Measurements from ENCODE around the gene NTM.
"Not testable (repeated sequence)": the region's sequence is repeated elsewhere in the genome, so short reads cannot be mapped to it uniquely, and the experiment has no call there.

The NTM gene

DNA sequence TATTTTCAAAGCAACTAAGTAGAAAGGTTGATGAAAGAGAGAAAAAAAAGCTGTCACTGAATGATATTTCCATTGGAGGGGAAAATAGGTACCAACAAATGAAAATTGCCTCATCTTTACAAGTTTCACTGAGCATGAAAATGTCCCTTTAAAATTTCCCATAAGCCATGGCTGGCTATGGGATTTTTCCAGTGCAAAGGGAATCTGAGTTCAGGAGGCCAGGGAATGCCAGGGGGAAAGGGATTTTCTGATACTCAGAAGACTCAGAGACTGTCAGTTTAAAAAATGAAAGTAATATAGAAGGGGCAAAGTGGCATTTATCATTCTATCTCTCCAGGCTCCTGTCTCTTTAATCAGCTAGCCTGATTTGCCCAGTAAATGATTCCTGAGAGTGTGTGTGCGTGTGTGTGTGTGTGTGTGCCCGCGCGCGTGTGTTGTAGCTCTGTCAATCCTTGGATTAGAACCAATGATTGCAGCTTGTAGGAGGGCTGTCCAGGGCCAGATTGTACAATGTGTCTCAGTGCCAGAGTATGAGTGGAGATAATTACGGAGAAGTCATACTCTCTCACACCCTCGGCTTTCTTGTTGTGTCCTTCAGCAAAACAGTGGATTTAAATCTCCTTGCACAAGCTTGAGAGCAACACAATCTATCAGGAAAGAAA lies at the start of gene NTM:
Gene NTM (plus strand): TSS at position 526 of the 662 bp plus-strand sequence.
- DNase-seq, result no peak

DNA sequence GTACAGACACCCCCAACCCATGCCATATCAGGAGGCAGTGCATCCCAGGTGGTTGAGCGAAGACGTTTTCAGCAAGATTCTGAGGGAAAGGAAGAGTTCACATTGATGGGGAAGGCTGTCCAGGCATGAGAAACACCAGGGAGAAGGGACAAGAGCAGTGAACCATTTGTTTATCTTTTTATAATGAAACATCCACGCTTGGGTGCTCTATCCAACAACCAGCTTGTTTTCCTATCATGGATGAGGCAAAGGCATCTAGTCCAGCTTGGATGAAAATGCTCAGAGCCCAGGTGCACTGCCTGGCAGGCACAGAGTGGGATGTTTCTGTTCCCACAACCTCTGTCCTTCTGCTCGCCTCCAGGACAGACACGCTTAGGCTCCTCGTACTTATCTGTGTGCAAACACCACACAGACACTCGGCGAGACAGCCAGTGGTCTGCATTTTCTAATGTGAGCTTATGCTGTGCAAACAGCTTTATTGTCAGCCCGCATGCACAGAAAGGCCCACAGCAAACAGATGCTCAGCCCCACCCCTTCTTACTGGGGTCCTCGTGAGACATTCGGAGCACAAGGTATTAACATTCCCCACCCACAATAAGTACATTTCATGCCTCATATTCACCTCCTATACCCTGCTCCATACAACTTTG lies 45.4 kb upstream of the NTM start:
- no peak for DNase-seq

DNA sequence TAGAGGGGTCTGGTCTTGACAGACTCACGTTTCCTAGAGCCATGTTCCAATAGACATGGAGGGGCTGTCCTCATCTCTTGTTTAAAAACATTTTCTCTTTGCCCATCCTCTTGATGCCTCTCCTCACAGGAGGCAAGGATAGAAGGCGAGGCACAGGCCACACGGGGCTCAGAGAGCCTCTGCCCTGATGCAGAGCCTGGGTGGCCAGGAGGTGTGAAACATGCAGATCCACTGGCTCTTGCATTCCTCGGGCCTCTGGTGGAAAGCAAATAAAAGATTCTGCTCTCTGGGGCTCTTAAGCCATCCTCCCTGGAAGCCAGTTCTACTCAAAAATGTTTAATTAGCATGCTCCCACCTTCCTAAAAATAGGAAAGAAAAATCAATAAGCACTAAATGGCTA lies 43.6 kb upstream of the NTM start:
- no peak for DNase-seq

DNA sequence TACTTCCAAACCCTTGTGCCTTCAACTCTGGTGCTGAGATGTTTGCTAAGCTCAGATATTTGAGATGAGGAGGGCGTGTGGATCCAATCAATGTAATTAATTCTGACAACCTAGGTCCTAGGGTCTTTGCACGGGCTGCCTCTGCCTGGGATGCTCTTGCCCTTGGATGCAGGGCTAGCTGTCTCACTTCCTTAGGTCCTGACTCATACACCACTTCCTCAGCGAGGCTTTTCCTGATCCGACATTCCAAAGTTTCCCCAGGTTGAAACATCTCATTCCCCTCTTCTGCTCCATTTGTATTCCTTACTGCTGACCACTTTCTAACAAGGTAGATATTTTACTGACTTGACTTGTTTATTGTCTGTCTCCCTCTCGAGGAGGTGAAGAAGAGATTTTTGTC lies 43.0 kb upstream of the NTM start:
- DNase-seq, result no peak

DNA sequence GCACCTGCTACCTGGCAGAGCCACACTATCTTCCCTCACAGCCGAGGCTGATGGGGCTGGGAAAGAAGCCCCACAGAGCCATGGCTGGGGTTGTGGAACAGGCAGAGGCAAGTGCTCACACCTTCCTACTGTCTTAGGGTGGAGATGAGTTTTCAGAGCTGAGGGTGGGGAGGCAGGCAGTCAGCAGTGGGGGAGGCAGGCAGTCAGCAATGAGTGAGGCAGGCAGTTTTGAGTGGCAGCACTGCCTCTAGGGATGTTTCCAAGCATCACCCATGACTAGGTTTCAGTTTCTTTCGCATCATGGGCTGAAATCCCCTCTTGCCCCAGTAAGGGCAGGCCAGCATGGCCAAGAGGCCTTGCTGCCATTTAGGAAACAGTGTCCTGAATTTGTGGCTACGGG lies 41.6 kb upstream of the NTM start:
- DNase-seq, result no peak

DNA sequence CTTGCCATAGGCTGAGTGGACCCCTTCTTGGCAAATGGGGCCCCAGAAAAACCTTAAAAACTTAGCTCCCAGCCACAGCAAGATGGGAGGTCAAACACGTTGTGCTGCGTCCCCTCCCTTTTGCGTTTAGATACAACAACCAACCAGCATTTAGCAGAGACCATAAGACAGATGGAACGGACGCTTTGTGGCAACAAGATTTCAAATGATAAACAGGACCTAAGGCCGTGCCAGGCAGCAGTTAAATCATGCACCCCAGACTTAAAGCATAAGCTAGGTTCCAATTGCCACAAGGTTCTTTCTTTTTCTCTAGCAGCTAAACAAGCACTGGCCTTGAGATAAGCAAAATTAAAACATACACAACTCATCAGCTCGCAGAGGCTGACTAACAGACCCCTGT lies 39.4 kb upstream of the NTM start:
- no peak for DNase-seq

DNA sequence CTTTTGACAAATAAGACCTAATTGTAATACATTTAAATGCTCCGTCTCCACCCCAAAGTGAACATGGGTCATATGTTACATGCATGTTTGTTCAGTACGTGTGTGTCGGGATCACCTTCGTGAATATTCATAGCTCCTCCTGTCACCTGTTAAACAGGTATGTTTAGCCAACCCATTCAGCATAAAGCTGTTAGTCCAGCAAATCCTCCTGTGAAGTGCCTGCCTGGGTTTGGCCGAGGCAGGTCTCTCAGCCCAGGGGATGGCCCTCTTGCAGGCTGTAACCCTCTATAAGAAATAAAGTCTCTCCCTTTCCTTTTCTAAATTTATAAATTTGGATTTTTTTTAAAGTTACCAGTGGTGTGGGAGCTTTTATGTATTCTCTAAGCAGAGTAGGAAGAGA lies 38.9 kb upstream of the NTM start:
- no peak for DNase-seq

DNA sequence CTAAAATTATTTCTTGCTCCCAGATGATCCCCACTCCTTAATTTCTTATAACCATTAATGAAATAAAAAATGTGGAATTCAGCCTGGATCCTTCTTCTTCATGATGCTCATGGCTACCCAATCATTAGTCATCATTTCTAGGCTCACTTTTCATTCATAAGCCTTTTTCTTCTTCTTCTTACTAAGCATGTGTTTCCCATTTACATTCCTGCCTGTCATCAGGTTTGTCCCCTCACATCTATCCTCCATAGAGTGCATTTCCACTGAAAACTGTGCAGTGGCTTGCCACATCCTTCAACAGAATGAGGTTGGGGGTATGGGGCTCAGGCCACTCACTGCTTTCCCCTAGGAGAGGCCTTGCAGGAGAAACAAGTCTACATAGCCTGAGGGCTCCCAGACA lies 35.8 kb upstream of the NTM start:
- DNase-seq, result no peak

DNA sequence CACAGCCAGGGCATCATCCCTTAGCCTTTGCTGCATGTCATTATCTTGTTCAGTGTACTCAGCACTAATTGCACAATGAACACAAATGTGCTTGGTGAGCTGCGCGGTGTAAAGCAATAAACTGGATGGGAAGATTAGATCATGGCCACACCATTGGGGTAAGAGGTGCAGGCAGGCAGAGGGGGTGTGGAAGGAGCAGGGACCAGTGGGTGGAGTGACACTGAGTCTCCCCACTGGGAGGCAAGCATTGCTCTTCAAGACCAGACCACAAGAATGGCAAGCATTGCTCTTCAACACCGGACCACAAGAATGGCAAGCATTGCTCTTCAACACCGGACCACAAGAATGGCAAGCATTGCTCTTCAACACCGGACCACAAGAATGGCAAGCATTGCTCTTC lies 28.5 kb upstream of the NTM start:
- not testable (repeated sequence) for DNase-seq

DNA sequence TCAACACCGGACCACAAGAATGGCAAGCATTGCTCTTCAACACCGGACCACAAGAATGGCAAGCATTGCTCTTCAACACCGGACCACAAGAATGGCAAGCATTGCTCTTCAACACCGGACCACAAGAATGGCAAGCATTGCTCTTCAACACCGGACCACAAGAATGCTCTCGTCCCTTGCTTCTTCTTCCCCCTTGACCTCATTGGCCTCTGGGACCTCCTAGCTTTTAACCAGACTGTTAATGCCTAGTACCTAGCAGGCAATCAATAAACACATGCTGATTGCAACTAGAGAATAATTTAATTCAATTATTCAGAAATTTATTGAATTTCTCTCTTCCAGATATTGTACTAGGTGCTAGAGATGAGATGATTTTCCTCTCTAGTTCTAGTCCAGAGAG lies 28.0 kb upstream of the NTM start:
- not testable (repeated sequence) for DNase-seq

DNA sequence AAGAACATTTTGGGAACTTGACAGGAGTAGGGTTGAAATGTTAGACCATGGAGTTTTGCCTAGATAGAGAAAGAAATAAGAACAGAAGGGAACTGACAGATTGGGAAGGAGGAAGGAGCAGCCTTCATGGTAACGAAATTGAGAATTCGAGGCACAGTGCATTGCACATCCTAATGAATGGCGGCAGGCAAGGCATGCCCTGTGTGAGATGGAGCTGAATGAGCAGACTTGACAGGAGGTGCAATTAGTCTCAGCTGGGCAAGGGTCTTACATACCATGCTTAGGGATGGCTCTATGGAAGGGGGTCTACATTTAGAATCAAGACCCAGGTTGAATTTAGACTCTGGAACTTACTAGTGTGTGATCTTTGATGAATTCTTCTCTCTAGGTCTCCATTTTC lies 25.0 kb upstream of the NTM start:
- no peak for DNase-seq

DNA sequence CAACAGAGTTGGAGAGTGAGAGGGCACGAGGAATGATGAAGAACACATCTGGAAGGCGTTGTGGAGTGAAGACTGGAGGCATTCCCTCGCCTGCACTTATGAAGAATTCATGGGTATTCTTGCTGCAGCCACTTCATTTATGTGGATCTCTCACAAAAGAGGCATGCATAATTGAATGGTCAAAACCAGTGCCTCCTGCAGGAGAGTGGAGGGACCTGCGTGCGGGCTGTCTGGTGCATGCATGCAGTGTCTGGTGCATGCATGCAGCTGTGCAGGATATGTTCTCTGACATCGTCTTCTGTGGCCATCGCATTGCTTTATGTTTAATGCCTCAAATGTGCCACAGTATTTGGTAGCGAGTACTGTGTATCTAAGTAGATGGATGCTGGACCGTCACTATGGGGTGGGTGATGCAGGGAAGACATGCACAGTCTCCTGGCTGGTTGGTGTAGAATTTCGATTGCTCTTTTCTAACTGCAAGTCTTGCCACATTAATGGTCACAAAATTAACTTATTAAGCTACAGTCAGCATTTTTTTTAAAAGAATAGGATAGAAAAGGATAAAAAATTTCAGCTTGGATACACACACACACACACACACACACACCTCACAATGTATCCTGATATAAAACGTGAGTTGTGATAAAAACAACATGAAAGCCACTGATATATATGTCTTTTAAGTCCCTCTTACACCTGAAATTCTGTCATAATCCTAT lies 20.9 kb upstream of the NTM start:
- no peak for DNase-seq

DNA sequence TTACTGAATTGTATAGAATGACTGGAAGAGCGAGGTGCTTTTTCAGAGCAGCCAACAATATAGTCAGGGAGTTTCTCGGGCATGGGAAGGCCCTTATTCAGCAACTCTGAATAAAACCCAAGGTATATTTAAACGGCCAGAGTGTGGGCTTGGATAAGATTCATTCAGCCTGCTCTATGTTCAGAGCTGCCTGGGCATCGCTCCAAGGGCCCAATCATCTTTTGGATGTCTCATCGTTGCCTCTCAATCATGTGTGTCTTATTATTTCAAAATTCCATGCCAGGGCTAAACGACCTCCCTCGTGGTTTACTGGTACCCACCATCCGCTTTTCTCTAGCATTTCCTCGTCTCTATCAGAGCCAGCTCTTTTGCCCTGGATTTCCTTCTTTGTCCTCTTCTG lies 19.5 kb upstream of the NTM start:
- no peak for DNase-seq

DNA sequence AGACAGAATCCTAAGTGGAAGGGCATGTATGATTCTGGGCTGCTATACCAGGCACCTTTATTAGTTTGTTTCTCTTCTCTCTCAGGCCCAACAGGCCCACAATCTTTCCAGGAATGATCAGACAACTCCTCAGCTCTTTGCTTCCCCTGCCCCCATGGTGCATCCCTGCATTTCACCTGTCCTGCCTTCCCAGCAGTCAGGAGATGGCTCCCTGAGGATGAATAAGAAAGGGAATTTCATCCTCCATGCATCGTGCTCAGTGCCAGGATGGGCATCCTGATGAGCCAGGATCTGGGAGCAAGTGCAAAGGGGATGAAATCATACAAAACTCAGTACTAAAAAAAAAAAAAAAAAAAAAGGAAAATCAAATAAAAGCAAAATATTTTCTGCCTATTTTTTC lies 18.6 kb upstream of the NTM start:
- no peak for DNase-seq

DNA sequence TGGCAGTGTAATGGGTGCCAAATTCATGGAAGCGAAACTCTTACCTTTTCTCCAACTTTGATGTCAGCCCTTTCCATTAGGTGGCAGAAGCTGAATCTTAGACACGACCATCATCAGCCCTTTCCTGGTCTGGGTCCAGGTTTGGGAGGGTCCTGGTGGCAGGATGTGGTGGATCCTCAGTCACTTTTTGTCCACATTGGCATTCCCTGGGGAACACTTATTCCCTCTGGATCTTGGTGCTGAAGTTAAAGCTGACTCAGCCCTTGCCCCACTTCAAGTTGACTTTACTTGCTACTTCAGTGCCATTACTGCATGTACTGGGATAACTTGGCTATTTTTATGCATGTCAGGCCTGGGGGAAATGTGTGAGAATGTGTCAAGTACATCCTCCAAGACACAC lies 16.6 kb upstream of the NTM start:
- no peak for DNase-seq

DNA sequence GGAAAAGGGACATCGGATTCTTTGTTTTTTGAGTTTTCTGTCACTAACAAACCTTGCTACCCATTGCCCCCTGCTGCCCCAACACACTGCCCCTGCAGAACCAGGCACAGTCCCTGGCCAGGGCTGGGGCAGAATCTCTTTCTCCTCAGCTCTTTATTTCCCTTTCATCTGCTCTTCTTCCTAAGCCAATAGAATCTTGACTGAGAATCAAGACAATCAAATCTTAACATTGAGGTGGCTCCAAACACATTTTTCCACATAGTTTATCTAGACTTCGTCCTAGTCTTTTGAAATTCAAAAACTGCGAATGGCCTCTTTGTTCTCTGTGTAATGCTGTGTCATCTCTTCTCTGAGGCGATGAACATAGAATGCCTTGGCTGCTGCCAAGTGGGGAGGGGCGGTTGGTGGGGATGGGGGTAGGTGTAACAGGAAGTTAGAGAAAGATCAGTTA lies 16.1 kb upstream of the NTM start:
- DNase-seq, result no peak

DNA sequence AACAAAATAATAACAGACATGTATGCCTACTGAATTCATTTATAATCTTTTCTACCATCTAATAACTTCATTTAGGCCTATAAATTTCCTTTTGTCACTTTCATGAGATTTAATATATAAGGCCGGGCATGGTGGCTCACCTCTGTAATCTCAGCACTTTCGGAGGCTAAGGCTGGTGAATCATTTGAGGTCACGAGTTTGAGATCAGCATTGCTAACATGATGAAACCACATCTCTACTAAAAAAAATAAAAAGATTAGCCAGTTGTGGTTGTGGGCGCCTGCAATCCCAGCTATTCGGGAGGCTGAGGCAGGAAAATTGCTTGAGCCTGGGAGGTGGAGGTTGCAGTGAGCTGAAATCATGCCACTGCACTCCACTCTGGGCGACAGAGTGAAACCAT lies 14.2 kb upstream of the NTM start:
- no peak for DNase-seq

DNA sequence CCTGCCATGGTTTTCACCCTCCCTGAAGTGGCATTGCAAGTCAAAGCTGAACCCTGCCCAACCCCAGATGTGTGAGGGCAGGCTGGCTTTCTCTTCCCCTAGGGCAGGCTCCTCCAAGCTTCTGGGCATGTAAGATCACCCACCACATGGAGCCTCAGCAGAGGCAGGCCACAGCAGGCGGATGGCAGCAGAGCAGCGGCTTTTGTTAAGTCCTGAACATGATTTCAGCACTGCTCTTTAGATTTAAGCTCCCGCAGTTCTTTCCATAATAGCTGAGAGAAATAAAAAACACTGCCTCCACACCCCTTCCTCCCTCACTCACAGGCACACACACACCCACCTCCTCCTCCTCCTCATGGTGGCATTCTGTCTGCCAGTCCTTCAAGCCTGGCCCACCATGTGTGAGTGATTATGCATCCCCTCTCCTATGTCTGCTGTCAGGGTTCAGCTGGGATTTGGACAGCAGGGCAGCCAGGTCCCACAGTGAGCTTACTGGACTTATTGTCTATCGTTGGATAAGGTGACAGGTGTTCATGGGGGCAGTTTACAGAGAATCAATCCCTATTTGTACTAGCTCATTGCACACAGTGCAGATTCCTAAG lies 5.0 kb upstream of the NTM start:
- DNase-seq, result no peak

DNA sequence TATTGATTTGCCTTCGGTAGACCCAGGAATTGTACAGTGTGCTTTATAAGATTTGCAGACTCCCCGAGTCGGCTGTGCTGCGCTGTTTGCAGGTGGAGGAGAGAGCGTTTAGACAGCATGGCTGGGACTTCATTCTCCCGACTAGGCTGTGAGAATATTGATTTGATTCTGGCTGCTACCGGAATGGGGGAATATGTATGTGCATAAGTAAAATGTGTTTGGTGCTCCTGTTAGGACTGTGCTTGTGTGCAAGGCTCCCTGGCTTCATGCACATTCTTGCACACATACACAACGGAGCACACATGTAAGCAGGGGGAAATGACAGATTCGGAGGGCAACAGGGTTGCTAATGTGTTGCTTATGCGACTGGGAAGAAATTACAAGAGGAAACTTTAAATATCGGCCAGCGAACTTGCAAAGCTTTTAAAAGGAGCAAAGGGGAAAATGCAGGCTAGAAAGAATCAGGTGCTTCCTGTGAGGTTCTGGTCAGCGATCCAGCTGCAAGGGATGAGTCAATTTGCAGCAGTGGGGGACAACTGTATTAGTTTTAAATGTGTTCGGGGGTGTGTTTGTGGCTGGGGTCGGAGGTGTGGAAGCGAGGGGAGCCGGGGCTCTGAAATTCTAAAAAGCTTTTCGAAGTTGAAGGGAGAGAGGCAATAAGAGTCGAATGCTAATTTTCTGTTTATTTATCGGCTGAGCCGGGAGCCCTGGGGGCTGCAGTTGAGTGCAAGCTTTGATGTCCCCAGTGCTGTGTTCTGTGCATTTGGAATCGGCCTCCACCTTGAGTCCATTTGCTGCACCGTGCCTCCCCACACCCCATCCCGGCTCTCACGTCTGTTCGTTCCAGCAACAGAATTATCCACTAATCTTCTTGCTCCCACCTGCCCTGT lies 731 bp downstream of the NTM start:
- DNase-seq, result no peak

DNA sequence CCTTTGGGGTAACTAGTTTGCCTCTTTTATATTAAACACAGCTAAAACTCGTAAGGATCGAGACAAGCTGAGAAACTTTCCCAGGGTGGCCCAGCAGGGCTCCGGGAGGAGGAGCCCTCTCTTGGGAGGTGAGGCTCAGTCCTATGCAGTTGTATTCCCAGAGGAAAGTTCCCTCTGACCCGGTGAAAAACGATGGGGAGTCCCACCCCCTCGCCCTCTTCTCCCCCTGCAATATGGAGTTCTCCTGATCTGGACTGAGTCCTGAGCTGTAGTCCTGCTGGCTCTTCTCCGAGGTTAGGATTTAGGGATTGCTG lies 1.3 kb downstream of the NTM start:
- DNase-seq, result no peak

DNA sequence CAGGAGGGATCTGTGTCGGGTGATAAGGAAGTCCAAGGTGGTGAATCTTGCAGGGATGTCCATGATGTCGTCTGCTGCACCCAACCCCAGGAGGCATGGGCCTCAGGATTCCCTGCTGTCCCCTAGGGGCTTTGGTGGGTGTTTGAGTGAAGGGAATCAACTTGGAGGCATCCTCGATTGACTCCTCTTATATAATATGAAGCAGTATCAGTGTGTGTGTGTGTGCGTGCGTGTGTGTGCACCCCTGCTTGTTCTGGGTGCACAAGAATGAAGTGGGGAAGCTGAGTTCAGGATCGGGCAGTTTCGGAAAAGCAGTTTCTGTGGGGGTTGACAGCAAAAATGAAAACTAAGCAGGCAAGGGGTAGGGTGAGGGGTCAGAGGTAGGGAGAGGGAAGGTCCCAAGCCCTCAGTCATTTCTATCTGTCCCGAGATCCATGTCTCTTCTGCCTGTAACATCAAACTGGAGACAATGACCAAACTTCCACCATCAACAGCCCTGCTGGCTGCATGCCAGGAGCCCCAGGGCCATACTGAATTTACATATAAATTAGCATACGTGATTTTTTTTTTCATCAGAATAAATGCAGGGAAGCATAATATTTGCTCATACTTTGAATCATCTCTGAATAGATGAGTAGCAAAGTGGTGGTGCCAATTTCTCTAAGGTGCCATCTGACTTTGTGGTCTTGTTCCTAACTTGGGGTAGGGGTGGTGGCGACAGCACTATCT lies 2.0 kb downstream of the NTM start:
- no peak for DNase-seq

DNA sequence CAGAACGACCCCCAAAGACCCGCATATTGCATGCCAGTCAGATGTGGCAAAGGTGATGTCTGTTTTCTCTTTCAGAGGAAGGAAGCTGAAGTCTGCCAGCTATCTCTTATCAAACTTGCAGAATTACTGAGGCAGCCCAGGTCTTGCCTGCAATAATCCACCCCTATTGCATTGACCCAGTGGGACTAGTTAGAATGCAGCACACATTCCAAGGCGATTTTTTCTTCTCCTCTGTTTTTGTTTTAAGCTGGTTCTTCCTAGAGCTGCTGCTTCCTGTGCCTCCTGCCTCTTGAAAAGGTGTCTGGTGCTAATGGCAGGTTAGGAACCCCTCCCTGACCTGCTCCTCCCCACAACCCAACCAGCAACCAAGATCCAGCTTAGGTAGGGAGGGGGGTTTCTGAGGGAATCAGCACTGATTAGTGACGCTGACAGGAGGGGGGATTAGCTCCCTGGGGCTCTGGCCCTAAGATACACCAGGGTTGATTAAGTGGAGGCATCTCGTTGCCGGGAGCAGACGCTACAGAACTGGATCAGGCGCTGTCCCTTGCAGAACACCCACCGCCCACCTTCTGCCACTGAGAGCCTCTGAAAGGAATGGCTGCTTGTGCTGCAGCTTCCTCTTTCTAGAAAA lies 2.8 kb downstream of the NTM start:
- no peak for DNase-seq

Data from KG1 (cell line).